Activated CD8-positive, alpha-beta memory T cell treated with anti-CD3 and anti-CD28 coated beads, Interleukin-2, amount 50 U/mL, for 1 hour (primary cell): ENCODE data around the gene PSG3.
"Not testable (repeated sequence)": the region's sequence is repeated elsewhere in the genome, so short reads cannot be mapped to it uniquely, and the experiment has no call there.

Experiments
- DNase-seq: peaks from one replicate; pipeline ENCODE4 v3.0.0-alpha.2; 2020; ENCODE audit errors: extremely low read depth

The PSG3 gene

GRCh38 chr19:42740381-42740780 lies at the start of gene PSG3:
TSS of gene PSG3 (minus strand) at chr19:42740481. CDS start at chr19:42740384, 97 bp downstream.
- not testable (repeated sequence) for DNase-seq

- not testable (repeated sequence) for DNase-seq
These were observed 48.5 kb upstream of the PSG3 start for GRCh38 chr19:42788766-42789165.

GRCh38 chr19:42787766-42788165 lies 47.5 kb upstream of the PSG3 start:
- not testable (repeated sequence) for DNase-seq

- not testable (repeated sequence) for DNase-seq
These were observed 36.7 kb upstream of the PSG3 start for GRCh38 chr19:42776750-42777612.

DNA sequence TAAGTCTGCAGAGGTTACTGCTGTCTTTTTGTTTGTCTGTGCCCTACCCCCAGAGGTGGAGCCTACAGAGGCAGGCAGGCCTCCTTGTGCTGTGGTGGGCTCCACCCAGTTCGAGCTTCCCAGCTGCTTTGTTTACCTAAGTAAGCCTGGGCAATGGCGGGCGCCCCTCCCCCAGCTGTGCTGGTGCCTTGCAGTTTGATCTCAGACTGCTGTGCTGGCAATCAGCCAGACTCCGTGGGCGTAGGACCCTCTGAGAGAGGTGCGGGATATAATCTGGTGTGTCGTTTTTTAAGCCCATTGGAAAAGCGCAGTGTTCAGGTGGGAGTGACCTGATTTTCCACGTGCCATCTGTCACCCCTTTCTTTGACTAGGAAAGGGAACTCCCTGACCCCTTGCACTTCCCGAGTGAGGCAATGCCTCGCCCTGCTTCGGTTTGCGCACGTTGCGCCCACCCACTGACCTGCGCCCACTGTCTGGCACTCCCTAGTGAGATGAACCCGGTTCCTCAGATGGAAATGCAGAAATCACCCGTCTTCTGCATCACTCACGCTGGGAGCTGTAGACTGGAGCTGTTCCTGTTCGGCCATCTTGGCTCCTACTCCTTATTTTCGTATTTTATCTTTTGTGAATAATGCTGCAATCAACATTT lies 34.4 kb upstream of the PSG3 start:
- not testable (repeated sequence) for DNase-seq

DNA sequence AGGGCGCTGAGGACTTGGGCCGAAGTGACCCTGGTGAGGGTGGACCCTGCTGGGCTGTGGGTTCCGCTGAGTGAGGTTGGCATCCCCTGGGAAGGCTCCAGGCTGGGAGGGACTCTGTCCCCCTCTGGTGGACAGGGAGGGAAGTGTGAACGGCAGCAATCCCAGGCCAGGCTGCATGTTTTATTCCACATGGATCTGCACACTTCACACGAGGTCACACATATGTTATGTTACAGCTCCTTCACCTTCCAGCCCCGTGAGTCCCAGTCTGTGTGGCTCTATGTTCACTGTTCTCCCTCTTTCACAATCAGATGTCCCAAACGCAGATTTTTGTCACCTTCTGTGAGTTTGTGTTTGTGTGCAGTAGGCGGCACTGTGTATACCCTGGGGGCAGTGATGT lies 27.0 kb upstream of the PSG3 start:
- not testable (repeated sequence) for DNase-seq

DNA sequence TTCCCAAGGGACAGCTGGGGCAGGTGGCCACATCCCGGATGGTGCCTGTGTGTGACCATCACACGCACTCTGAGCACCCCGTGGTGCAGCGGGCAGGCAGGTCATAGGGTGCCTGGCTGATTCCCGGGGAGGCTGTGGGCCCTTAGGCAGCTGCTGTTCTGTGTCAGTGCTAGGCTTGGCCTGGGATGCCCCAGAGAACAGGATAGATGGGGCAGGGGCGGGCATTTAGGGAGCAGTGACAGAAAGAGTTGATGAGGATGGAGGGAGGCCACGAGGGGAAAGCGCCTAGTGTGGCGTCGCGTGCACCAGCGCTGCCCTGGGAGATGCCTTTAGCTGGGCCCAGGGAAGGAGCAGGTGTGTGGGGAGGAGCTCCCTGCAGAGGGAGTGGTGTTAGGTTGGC lies 26.6 kb upstream of the PSG3 start:
- DNase-seq: not testable (repeated sequence)

DNA sequence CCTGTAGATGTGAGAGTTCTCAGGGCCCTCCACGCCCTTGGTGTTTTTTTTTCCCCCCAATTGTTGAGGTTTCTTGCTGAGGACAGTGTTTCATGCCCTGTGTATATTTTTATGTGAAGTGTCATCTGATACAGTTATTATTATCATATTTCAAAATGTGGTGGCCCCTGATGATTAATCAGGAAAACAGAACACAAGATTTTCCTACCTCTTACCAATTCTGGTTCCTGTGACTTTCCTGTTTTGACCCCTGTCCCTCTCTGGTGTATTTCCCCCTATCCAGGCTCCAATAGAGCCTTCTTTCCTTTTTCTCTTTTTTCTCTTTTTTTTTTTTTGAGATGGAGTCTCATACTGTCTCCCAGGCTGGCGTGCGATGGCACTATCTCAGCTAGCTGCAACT lies 24.6 kb upstream of the PSG3 start:
- no peak for DNase-seq

GRCh38 chr19:42762789-42763188 lies 22.5 kb upstream of the PSG3 start:
- no peak for DNase-seq

DNA sequence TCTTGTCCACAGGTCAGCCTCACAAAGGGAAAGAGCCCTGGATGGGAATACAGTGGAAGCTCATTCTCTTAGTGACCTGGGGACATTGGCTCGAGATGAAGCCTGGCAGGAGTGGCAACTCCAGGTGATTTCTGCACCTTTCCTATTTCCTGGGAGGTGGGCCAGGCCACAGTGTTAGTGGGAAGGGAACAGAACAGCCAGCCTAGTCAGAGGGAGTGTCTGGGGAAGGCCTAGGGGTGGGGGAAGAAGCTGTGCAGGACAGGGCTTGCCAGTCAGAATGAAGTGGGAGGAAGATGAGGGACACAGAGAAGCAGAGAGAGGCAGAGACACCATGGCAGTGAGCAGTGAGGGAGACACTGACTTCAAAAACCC lies 21.6 kb upstream of the PSG3 start:
- DNase-seq: not testable (repeated sequence)

DNA sequence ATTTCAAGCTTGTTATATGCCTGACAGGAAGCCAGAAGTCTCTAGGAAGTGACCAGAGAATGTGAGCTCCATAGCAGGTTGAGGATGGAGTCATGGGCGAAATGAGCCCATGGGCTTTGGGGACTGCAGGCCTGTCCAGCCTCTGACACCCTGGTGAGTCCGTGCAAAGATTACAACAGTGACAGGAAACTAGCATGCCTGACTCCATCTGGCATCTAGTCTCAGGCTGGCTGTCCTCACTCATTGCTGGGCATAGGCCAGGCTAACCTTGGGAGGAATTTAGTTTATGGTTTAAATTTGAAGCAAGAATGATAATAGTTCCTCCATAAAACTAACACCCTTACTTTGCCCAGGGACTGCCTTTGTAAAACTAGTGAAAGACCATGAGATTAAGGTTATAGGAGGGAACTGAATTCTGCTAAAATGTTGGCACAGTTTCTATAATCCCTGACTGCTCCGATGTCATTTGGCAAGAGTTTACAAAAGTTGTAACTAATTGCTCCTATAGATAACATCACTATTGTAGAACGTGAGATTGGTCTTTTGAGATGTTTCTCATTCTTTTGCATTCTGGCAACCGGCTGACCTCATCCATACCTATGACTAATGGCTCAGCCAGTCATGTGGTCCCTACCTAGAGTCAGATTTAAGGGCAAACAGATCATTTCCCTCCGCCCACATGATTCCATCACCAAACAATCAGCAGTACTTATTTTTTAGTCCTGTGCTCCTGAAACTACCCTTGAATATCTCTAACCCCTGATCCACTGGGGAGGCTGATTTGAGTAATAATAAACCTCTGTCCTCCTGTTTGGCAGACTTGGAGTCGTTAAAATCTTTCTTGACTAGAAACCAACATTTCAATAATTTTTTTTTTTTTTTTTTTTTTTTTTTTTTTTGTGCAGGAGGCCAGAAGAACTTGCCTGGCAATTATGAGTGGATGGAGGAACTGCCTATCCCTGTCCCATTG lies 21.0 kb upstream of the PSG3 start:
- DNase-seq: not testable (repeated sequence)

GRCh38 chr19:42758667-42759066 lies 18.4 kb upstream of the PSG3 start:
- DNase-seq: not testable (repeated sequence)

DNA sequence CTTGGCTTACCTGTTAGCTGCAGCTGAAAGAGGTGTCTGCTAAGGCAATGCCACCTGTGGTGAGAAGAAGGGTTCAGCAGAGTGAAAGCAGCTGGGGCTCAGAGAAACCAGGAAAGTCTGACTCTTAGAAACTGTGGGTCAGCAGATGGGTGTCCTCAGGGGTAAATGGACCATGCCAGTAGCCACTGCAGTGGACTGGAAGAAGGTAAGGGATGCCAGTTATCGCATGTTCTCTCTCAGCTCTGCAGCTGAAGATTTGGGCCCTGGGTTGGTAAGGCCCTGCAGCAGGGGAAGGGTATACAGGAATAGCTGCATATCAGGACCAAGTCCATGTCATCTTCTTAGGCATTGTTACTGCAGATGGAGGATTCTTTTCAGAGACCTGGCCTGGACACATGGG lies 12.0 kb upstream of the PSG3 start:
- not testable (repeated sequence) for DNase-seq

- not testable (repeated sequence) for DNase-seq
These were observed 1.7 kb upstream of the PSG3 start for GRCh38 chr19:42741726-42742607.

DNA sequence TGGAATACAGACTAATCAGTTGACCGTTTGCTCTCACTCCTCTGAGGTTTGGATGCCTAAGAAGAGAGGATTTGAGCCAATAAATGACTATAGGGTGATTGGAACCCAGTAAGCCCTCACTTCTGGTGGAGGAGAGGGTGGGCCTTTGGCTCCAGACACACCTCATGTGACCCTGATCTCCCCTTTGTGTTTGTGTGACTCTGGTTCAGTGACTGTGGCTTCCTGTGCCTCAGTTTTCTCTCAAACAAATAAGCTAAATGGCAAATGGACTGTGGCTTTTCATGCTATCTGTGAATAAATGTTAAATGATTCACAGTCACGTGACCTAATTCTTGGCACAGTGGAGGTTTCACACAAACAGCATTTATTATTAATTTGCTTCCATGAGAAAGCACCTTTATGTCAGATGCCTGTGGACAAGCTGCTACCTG lies 2.7 kb downstream of the PSG3 start:
- DNase-seq: not testable (repeated sequence)

- DNase-seq: not testable (repeated sequence)
These were observed 11.9 kb downstream of the PSG3 start for GRCh38 chr19:42728341-42728740.

- DNase-seq: not testable (repeated sequence)
These were observed 26.3 kb downstream of the PSG3 start for GRCh38 chr19:42714000-42714399.

DNA sequence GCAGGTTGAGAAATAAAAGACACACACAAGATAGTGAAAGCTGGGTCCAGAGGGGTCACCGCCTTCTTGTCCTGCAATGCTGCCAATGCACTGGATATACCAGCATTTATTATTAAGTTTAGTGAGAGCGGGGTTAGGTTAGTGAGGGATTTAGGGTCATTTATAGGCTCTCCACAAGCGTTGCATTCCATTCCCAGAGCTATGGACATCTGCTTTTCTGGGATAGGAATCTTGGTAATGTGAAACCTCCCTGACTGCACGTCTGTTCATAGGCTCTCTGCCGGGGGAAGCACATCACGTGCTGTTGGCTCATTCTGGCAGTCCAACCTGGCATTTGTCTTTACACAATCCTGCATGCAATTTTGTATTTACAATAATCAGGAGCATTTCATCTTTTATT lies 27.5 kb downstream of the PSG3 start:
- DNase-seq: not testable (repeated sequence)

DNA sequence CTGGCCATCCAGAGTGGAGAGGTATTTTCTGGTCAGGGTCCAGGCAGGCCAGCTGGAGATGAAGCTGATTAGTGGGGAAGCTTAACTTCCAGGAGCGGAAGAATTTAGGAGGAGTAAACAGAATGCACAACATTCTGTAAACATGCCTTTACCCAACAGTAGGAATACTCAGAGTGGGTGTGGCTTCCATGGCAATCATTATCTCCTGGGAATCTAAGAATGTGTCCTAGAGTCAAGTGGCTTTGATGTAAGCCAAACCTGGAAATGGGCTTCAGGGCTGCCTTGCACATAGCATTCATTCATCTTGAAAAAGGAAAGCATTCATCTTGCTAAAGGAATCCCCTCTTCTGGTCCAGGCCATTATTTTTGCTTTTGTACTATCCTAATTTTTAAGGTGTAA lies 29.3 kb downstream of the PSG3 start:
- not testable (repeated sequence) for DNase-seq

- no peak for DNase-seq
These were observed 42.4 kb downstream of the PSG3 start for GRCh38 chr19:42697884-42698283.
